NCI-H82 (cell line): ENCODE data around the gene TEX55.
A peak's percentile ranks its signal among the peaks of the same experiment; 100 is the strongest.
"Not testable (repeated sequence)": the region's sequence is repeated elsewhere in the genome, so short reads cannot be mapped to it uniquely, and the experiment has no call there.

Experiments
- DNase-seq: peaks from one replicate; lab custom pipeline; 2025; lab: John Stamatoyannopoulos, UW

TEX55 gene

DNA sequence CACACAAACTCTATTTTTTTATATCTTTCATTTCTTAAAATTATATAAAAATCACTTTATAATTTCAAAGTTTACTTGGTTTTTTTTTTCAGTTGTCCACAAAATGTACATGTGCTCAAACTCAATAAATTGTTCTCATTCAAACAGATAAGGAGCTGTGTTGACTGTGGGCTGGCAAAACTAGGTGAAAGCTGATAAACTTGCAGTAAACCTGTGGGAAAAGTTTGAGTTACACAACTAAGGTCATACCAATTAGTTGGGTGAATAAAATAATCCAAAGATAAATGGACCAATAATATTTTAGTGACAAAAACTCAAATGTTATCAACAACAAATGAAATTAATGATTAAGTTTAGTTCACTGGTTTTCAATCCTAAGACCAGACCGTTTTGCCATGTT, 14.8 kb downstream of the TEX55 start:
- DNase-seq, result no peak

DNA sequence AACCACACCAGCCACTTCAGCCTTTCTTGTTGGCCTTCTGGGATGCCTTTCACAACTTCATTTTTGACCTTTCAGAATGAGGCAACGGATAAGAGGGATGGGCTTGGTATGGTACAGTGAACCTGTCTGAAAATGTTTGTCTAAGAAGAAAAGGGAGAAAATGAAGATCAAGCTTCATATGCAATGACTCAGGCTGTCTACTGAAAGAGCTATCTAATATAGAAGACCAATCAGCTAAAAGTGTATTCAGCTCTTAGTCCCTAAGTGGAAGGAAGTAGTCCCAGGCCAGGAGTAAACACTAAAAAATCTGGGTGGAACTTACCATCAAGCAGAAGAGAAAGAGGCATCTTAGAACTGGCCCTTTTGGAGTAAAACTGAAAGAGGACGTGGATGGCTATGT, 15.3 kb downstream of the TEX55 start:
- no peak for DNase-seq

DNA sequence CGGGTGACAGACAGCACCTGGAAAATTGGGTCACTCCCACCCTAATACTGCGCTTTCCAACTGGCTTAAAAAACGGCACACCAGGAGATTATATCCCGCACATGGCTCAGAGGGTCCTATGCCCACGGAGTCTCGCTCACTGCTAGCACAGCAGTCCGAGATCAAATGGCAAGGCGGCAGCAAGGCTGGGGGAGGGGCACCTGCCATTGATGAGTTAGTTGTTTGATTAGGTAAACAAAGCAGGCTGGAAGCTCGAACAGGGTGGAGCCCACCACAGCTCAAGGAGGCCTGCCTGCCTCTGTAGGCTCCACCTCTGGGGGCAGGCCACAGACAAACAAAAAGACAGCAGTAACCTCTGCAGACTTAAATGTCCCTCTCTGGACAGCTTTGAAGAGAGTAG, 18.8 kb downstream of the TEX55 start:
- not testable (repeated sequence) for DNase-seq

DNA sequence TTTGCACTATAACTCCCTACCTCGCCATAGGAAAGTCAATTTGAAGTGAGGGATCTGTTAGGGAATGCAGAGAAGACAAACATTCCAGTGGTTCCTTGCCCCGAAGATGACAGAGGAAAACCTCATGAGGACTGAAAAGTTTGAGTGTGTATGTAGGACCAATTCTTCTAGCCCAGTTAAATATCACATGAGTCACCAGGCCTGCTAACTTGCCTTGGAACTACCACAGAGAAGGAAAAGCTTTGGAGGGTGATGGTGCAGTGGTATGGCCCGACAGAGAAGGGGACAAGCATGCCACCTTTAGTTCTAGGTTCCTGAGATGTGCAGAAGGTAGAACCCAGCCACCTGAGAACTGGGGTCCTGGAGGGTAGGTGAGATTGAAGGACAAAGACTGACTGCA, 24.9 kb downstream of the TEX55 start:
- DNase-seq, result no peak

DNA sequence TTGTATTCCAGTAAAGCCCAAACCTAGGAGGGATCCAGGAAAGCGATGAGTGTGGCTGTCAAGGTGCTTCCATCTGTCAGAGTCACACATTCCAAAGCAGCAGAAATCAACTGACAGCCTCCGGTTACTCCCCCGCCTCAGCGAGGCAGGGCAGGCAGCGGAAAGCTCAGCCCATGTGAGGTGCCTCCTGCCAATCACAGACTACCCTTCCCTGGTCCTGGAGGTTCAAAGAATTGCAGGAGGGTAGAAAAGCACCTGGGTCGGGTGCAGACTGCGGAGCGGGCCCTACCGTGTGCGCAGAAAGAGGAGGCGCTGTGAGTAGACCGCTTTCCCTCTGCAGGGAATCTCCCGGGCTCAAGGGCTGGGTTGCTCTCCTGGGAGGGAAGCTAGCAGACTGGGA, 27.4 kb downstream of the TEX55 start, which contains the start of gene UPK1B:
Gene UPK1B, plus strand, starts transcription at position 274 of the 400 bp plus-strand sequence. CDS start 13,144 bp downstream, outside the sequence.
- peak; percentile 35 for DNase-seq

DNA sequence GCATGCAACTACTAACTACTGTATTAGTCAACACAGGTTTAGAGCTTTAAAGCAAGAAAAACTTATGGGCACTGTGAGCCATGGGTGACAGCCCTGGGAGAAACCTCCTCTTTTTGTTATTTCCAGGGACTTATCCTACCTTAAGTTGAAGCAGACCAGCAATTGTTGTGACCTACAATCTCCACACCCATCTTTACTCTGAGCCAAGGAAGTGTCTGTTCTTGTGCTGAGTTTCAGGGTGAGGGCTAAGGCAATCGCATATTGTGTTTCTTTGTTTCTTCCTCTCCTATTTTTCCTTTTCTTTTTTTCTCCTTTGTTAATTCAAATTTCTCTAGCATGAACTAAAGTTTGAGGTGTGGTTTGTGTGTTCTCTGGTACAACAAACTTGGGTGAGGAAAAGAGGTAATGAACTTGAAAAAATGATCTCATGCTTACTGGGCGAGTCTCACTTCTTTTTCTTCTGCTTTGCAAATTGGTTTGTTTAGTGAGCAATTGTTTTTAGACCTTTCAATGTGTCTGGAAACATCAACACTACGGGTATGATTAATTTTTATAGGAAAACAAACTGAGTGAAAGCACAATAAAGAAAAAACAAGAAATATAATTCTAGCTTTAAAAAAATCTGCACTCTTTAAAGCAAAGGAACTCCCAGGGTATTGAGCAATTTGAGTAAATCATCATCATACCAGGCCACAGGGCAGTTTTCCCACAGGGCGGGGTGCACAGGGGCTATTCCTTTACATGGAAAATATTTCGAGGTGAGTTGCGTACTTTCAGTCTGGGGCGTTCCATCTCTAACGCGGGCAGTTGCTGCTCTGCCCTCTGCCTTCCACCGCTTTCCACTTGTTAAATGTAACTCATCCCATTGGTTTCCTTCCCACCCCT, 30.1 kb downstream of the TEX55 start:
- DNase-seq, result peak; percentile 10

DNA sequence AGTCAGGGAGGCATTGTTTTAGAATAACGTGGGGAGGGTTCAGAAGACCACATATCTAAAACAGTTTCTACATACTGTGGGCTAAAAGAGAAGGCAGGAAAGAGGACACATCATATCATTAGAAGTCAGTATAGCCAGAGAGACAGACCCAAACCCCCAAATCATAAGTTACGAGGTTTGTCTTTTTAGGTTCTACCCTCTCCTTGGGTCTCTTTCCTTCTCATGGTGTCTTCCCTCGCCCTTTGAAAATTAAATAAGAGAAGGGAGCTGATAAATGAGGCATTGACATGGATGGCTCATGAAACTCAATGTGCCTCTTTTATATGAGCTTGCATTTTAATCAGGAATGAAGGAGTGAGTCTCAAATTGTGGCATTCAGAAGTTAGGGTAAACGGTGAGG, 30.8 kb downstream of the TEX55 start:
- DNase-seq, result no peak

DNA sequence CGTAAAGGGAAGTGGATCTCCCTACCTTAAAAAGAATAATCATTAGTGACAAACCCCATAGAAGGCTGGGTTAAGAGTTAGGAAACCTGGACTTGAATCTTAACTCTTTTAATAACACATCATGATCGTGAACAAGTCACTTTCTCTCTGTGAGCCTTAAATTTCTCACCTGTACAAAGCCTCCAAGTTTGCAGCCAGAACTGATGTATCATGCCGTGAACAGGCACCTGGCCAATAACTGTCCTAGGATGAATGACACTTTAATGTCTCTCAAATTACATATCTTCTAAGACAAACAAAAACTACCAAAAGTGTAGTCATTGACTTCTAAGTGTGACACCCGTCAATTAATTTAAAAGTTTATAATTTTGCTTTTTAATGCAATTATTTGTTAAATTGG, 31.4 kb downstream of the TEX55 start:
- no peak for DNase-seq

DNA sequence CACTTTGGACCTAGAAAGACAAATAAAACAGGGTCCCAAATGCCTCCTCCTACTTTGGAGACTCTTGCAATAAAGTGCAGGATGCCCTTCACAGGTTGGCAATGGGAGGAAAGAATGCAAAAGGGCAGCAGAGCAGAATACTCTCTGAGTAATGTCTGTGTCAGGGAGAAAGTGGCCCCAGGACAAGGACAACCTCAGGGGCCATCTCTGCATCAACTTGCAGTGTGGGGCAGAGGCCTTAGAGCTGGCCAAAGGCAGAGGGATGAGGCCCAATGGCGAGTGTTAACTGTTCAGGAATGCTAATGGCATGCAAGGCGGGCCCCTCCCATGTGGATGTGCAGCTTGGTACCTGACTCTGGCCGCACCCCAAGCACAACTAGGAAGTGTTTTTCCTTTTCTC, 35.8 kb downstream of the TEX55 start:
- no peak for DNase-seq

DNA sequence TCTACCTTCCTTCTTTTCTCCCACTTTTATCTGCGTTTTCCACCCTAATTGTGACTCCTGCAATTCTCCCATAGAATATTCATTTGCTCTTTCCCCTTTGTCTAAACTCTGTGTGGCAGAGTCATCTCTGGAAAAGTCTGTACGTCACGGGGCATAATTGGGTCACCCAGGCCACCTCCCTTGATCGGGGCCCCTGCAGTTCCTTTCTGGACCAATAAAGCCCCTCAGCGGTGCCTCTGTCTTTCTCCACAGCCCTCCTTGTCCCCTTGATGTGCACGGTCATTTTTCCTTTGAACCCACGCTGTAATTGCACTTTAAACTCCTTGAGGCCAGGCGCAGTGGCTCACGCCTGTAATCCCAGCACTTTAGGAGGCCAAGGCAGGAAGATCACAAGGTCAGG, 38.1 kb downstream of the TEX55 start:
- DNase-seq, result no peak

DNA sequence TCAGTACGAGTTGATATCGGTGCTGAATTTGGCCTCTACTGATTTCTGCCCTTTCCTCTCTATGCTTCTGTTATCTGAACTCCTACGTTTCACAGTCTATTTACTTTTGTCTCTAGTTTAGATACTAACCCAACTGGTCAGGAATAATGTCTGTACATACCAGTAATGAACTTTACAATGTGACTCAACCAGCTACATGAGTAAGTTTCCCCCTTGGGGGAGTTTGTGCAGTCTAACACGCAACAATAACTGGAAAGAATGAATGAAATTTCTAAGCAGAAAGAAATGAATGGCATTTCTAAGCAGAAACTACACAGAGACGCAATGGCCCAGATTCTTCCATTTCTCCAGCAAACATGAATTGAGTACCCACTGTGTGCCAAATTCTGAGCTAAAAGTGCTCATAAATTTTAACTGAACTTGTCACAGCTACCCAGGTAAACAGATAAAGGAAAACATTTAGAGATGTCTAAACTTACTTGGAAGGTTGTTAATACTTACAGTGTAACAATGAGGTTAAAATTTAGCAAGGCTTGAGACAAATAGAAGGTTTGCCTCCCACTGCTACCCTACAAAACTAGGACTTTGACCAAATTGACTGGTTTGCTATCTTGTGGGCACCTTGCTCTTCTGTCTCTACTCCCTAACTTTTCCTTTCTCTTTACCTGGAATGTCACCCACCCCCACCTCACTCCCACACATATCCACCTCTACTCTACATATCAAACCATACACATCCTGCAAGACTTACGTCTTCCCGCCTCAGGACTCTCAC, 39.0 kb downstream of the TEX55 start:
- DNase-seq, result no peak

DNA sequence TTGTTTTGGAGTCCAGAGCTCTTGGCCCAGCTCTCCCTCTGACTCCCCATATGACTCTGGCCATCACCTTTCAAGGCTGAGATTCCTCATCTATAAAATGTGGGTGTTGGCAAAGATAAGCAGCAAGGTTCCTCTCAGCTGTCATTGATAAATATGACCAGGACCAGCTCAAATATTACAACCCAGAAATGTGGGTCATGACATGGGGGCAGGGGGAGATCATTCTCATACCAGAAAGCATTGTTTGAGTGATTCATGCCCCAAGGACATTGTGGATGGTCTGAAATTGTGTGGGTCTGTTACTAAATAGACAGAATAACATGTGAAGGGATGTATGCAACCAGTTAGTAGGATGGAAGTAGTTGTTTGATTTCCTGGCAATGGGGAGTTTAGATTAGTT, 41.3 kb downstream of the TEX55 start:
- no peak for DNase-seq

DNA sequence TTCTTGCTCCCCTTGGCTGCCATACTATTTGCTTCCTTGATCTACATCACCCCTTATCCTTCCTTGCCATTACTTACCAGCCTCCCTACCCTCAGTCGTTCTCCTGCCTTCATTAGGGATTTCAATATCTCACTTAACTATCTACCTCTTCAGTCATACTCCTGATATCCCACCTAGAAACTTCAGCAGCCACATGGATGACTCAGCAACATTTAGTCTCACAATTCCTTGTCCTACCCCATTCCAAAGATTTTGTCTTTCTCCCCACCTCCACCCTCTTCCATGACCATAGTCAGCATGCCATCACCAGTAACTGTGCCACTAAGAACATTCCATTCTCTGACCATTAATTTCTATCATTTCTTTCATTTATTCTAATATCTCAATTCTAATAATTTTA, 45.8 kb downstream of the TEX55 start:
- no peak for DNase-seq

DNA sequence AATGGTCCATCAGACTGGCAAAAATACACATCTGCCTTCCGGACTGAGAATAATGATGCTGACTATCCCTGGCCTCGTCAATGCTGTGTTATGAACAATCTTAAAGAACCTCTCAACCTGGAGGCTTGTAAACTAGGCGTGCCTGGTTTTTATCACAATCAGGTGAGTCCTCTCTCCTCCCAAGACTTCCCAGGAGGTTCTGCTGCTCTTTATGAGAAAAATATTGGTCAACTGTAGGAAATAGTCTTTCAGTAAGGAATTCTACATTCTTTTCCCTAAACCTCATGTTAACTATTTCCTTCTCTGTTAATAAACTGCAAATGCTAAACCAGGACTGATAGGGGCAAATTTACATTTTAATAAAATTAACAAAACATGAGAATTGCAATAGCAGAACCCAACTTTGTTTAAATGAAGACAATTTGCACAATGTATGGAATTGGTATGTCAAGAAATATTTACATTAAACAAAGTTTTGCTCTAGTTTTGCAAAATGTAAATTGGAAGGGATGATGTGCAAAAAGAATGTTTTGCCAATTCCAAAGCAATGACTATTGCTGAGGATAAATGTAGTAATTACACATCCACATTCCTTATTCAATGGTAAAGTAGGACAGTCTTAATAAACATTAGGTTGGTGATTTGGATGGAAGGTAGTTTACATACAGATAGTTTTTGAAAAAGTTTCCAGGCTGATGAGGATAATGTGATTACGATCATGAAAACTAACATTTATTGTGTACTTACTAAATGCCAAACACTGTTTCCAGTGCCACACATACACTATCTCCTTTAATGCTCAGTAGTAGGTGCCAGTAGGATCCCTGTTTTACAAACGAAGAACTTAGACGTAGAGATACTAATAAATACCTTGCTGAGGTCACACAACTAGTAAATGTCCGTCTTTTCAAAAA, 48.5 kb downstream of the TEX55 start:
- DNase-seq, result no peak

DNA sequence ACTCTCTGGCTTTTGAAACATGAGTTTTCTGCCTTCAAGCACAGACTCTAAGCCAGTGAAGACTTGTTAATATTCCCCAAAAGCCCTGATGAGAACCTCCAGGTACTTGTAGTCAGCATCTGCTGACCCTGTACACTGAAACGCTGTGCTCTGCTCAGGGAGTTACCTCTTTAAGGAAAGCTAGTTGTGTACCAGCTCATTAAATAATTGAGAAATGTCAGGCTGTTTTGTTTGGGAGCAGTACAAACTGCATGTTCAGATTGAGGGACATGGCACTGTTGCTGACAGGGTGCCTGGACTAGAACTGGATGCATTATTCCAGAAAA, 49.1 kb downstream of the TEX55 start:
- no peak for DNase-seq

DNA sequence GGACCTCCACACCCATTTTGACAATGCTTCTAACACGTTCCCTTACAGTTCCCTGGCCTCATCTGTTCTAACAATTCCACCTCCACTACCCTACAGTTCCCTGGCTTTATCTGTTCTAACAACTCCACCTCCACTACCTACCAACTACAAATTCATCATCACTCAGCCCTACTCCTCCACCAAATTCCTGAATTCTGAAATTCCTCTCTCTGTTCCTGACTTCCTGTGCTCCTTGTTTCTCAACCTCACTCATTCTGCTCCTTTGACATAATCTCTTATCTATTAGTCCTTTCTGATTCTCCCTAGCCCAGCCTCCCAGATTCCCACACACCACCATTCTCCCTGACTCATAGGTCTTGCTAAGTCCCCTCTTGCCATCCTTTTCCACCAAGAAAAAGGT, 49.9 kb downstream of the TEX55 start:
- no peak for DNase-seq
